GM12878 (cell line): ENCODE results near the gene DAB2IP. TPM values are rescaled to one million over a fixed set of nuclear protein-coding genes. Genes with fewer than 3 reads are reported as not detected.

Source experiments
- ATAC-seq: fragments of 200-7000 bp; cut with Tn5 transposase; 3 replicates; pipeline ENCODE4 v1.9.1; 2020; ENCODE audit warnings: mild to moderate bottlenecking, moderate library complexity
- BruUV-seq: library from RNA; stranded (reverse); fragments of 400-500 nt; replicated peaks from 2 replicates; lab custom pipeline; 2021; lab: Mats Ljungman, UMichigan
- CTCF ChIA-PET: fragments of 300-600 bp; sonication (Branson Sonifier 250); formaldehyde crosslinking; extraction: SDS; loops from one replicate; lab custom pipeline; 2021; ENCODE audit warnings: inconsistent platforms; lab: Yijun Ruan, JAX
- POLR2A ChIA-PET: fragments of 350-600 bp; formaldehyde crosslinking; extraction: SDS; loops from one replicate; lab custom pipeline; 2021; ENCODE audit warnings: inconsistent platforms; lab: Charles Lee
- RAD21 ChIA-PET: fragments of 300-600 bp; sonication (Branson Sonifier 250); formaldehyde crosslinking; loops from one replicate; lab custom pipeline; 2023; ENCODE audit warnings: antibody characterized with exemption; ENCODE audit not compliant: unreplicated experiment; lab: Charles Lee
- SMC1A ChIA-PET: fragments of 300-600 bp; sonication (Branson Sonifier 250); formaldehyde crosslinking; loops from one replicate; lab custom pipeline; 2023; ENCODE audit not compliant: unreplicated experiment, uncharacterized antibody; lab: Charles Lee
- DNase-seq: peaks from one replicate; pipeline ENCODE4 v3.0.0-alpha.2; 2011; ENCODE audit warnings: low read depth, low spot score
- FAIRE-seq: peaks from 3 replicates; lab custom pipeline; 2011; peaks lifted over from hg19 to GRCh38; lab: Jason Lieb, UNC
- H2AFZ ChIP-seq: 2 replicates; pipeline ENCODE4 v1.6.0; 2011; ENCODE audit warnings: low read depth, low read length, control low read depth; ENCODE audit not compliant: control insufficient read depth
- H3K27ac ChIP-seq: 2 replicates; pipeline ENCODE4 v1.5.1; 2011; ENCODE audit warnings: control low read depth; ENCODE audit not compliant: control insufficient read depth, insufficient read depth
- H3K27me3 ChIP-seq, 2 experiments: replicated peaks in 1 of 2; 2 replicates each; pipeline versions ENCODE4 v1.6.0 to v1.6.1; 2011; ENCODE audit warnings: low read length in 1 of 2; ENCODE audit not compliant: control insufficient read depth in 2 of 2, insufficient read depth in 2 of 2
- H3K36me3 ChIP-seq, 2 experiments: 2 replicates each; pipeline ENCODE4 v1.5.1; 2011; ENCODE audit warnings: low read length in 1 of 2; ENCODE audit not compliant: control insufficient read depth in 2 of 2, insufficient read depth in 2 of 2
- H3K4me1 ChIP-seq: 2 replicates; pipeline ENCODE4 v1.6.1; 2011; ENCODE audit warnings: mild to moderate bottlenecking, low read length, moderate library complexity, mixed read lengths; ENCODE audit not compliant: control insufficient read depth, insufficient read depth
- H3K4me2 ChIP-seq: 2 replicates; pipeline ENCODE4 v1.6.0; 2011; ENCODE audit warnings: control low read depth; ENCODE audit not compliant: control insufficient read depth, insufficient read depth
- H3K4me3 ChIP-seq: fragments of 200-600 bp; sonication (generic); 2 replicates; pipeline ENCODE4 v1.5.1; 2016
- H3K79me2 ChIP-seq: 2 replicates; pipeline ENCODE4 v1.6.0; 2011; ENCODE audit warnings: low read length; ENCODE audit not compliant: control insufficient read depth, insufficient read depth
- H3K9ac ChIP-seq: 2 replicates; pipeline ENCODE4 v1.8.0; 2011; ENCODE audit warnings: low read length, control low read depth, mixed read lengths; ENCODE audit not compliant: control insufficient read depth, insufficient read depth
- H3K9me3 ChIP-seq: replicated peaks from 3 replicates; pipeline ENCODE4 v1.5.1; 2011; ENCODE audit warnings: mild to moderate bottlenecking, low read length; ENCODE audit not compliant: control insufficient read depth, insufficient read depth
- H4K20me1 ChIP-seq: 2 replicates; pipeline ENCODE4 v1.6.0; 2011; ENCODE audit not compliant: control insufficient read depth, insufficient read depth
- CTCF ChIP-seq, 3 experiments: IDR thresholded peaks in 2 of 3; conservative IDR thresholded peaks in 1 of 3; 2 replicates each; pipeline ENCODE4 v1.5.1; 2011; ENCODE audit warnings: low read depth in 3 of 3, low read length in 3 of 3, mild to moderate bottlenecking in 3 of 3, control low read depth in 2 of 3, moderate library complexity in 2 of 3, inconsistent platforms in 1 of 3, mixed read lengths in 1 of 3; ENCODE audit not compliant: control insufficient read depth in 2 of 3, insufficient read depth in 1 of 3; ENCODE audit errors: extremely low read depth in 1 of 3
- EP300 ChIP-seq, 2 experiments: fragments of 150-350 bp in 1 of 2; IDR thresholded peaks; 2 replicates each; pipeline ENCODE4 v1.6.1; 2011 to 2012; ENCODE audit warnings: low read depth in 2 of 2, low read length in 2 of 2, borderline replicate concordance in 1 of 2, improper control_type of control experiment in 1 of 2, inconsistent platforms in 1 of 2; ENCODE audit not compliant: control insufficient read depth in 1 of 2
- ETV6 ChIP-seq, 2 experiments: fragments of 450-650 bp in 1 of 2; IDR thresholded peaks in 1 of 2; conservative IDR thresholded peaks in 1 of 2; 2 replicates each; pipeline ENCODE4 v1.6.1; 2014; ENCODE audit warnings: antibody characterized with exemption in 1 of 2, borderline replicate concordance in 1 of 2, low read depth in 1 of 2, mild to moderate bottlenecking in 1 of 2, moderate library complexity in 1 of 2
- EZH2 ChIP-seq: IDR thresholded peaks from 2 replicates; pipeline ENCODE4 v1.6.1; 2012; ENCODE audit warnings: low read depth, mild to moderate bottlenecking, control low read depth, inconsistent platforms, low read length, borderline replicate concordance; ENCODE audit not compliant: control insufficient read depth
- RAD51 ChIP-seq: fragments of 450-650 bp; IDR thresholded peaks from 2 replicates; pipeline ENCODE4 v1.6.1; 2016; ENCODE audit warnings: moderate library complexity, mild to moderate bottlenecking, inconsistent platforms
- RB1 ChIP-seq: fragments of 450-650 bp; formaldehyde crosslinking; IDR thresholded peaks from 2 replicates; pipeline ENCODE4 v1.6.1; 2017; ENCODE audit warnings: mild to moderate bottlenecking, borderline replicate concordance
- SMAD5 ChIP-seq: IDR thresholded peaks from 2 replicates; pipeline ENCODE4 v1.6.1; 2016; ENCODE audit warnings: antibody characterized with exemption, low read depth
- SP1 ChIP-seq: IDR thresholded peaks from one replicate; pipeline ENCODE4 v1.6.1; 2011; ENCODE audit warnings: low read depth, low read length
- SREBF1 ChIP-seq: IDR thresholded peaks from 2 replicates; pipeline ENCODE4 v1.6.1; 2012; ENCODE audit warnings: mild to moderate bottlenecking, low read length
- whole genome bisulfite sequencing: methylation state at CpG from one replicate; pipeline ENCODE4 v1.1.6; 2016; ENCODE audit warnings: low lambda C conversion rate; ENCODE audit not compliant: insufficient replicate concordance, insufficient coverage; ENCODE audit errors: missing lambda C conversion rate; 5-methylcytosine and 5-hydroxymethylcytosine counted together
- in situ Hi-C: fragments of 300-500 bp; cut with MboI; formaldehyde crosslinking; loops from 9 replicates; pipeline ENCODE4 v1.14.3; 2018; ENCODE audit warnings: mixed read lengths
- intact Hi-C: fragments of 100-400 bp; cut with micrococcal nuclease; formaldehyde crosslinking; loops from one replicate; pipeline ENCODE4 v1.14.2; 2022; ENCODE audit not compliant: unreplicated experiment
- polyA plus RNA-seq, 11 experiments: library from polyadenylated mRNA; depleted of rRNA in 4 of 11; unstranded in 6 of 11; stranded (reverse) in 5 of 11; fragments of >200 nt; fragmentation: Nextera tagmentation in 4 of 11; fragmentation: Illumina TruSeq in 1 of 11; extraction: Ambion mirVana in 4 of 11; extraction: Trizol in 1 of 11; gene quantifications; 1 replicate in 1 of 11; 2 replicates in 10 of 11; pipeline versions ENCODE4 v1.2.1 to v1.2.3, GENCODE V29; 2011 to 2016; ENCODE audit warnings: inconsistent platforms in 2 of 11, missing spikeins in 2 of 11, low read depth in 1 of 11
- total RNA-seq, 4 experiments: library from RNA; depleted of rRNA in 3 of 4; stranded (reverse); fragments of >200 nt in 3 of 4; fragmentation: Illumina TruSeq in 1 of 4; extraction: Trizol in 1 of 4; gene quantifications; 2 replicates each; pipeline versions ENCODE4 v1.2.1 to v1.2.3, GENCODE V29; 2013 to 2021

DAB2IP gene
- total and polyA plus RNA-seq, 10 of the 15 experiments (the other 5 are each of a cell fraction or from before 2014, with no cell fraction given) = 0.03 to 0.38 (median 0.14) TPM; not detected in 6

- H3K9ac ChIP-seq = no peak overlapping the region
- H4K20me1 ChIP-seq = no peaks in the 10 kb centered on the region
- H3K27ac ChIP-seq = no peak overlapping the region
- in situ Hi-C loops (no loop called here), intact Hi-C loops (no loop called here)
- no peaks in the 10 kb centered on the region for H3K9me3 ChIP-seq
- no peak for ATAC-seq
- H3K27me3 ChIP-seq = peaks cover 0 to 2% of the 10 kb centered on the region in 2 experiments; a peak in 1 of 4 replicates
- no peaks in the 10 kb centered on the region for H3K79me2 ChIP-seq
- ChIA-PET SMC1A (no interaction called here), POLR2A (no interaction called here), RAD21 (no interaction called here), CTCF (no interaction called here)
- BruUV-seq = no TSS peak
- H3K4me1 ChIP-seq = no peaks in the 10 kb centered on the region
- no peak for FAIRE-seq
- H2AFZ ChIP-seq = no peak overlapping the region
- no peak overlapping the region for H3K4me3 ChIP-seq
- H3K4me2 ChIP-seq = no peak overlapping the region
- WGBS = 49% methylated on average over 15 of the region's 15 CpGs
- H3K36me3 ChIP-seq = no peaks in the 10 kb centered on the region
- TF ChIP-seq ETV6 (conservative IDR thresholded peaks at IDR 0.05 in 1 of 2, IDR thresholded peaks at IDR 0.05 in 1 of 2; ENCODE audit: borderline replicate concordance in 1 of 2, low read depth in 1 of 2) (no peak), RB1 (no peak), EP300 (IDR thresholded peaks at IDR 0.05; ENCODE audit: borderline replicate concordance in 1 of 2, control insufficient read depth in 1 of 2, low read depth in 2 of 2, low read length in 2 of 2) (no peak), EZH2 (no peak), SREBF1 (no peak), SP1 (no peak), CTCF (IDR thresholded peaks at IDR 0.05 in 2 of 3, conservative IDR thresholded peaks at IDR 0.05 in 1 of 3; ENCODE audit: control insufficient read depth in 2 of 3, extremely low read depth in 1 of 3, insufficient read depth in 1 of 3, low read depth in 3 of 3, low read length in 3 of 3) (no peak), RAD51 (no peak), SMAD5 (no peak)
- DNase-seq = no peak
Observed at GRCh38 chr9:121768416-121769015, 117.1 kb downstream of the DAB2IP start.
